NAMALWA (cell line): Measurements from ENCODE around the gene TNFRSF21.
"Not testable (repeated sequence)": the region's sequence is repeated elsewhere in the genome, so short reads cannot be mapped to it uniquely, and the experiment has no call there.

Experiments used
- DNase-seq: peaks from one replicate; pipeline ENCODE4 v3.0.0-alpha.2; 2015; ENCODE audit warnings: low spot score

The TNFRSF21 gene

GRCh38 chr6:47248446-47248845, 61.3 kb downstream of the TNFRSF21 start:
- peak; percentile 39 for DNase-seq

GRCh38 chr6:47247227-47247797, 62.4 kb downstream of the TNFRSF21 start:
- DNase-seq, result peak; percentile 92

- peak; percentile 56 for DNase-seq
Measured at GRCh38 chr6:47246551-47246950, 63.2 kb downstream of the TNFRSF21 start.

- DNase-seq, result peak; percentile 63
Measured at GRCh38 chr6:47245745-47246371, 63.8 kb downstream of the TNFRSF21 start.

GRCh38 chr6:47242483-47243386, 67.0 kb downstream of the TNFRSF21 start:
- peak; percentile 94 for DNase-seq

- no peak for DNase-seq
Measured at GRCh38 chr6:47241742-47242482, 67.8 kb downstream of the TNFRSF21 start.

GRCh38 chr6:47240277-47240890, 69.3 kb downstream of the TNFRSF21 start:
- DNase-seq, result no peak

GRCh38 chr6:47239546-47239945, 70.2 kb downstream of the TNFRSF21 start:
- no peak for DNase-seq

GRCh38 chr6:47238456-47238995, 71.2 kb downstream of the TNFRSF21 start:
- DNase-seq, result no peak

GRCh38 chr6:47237196-47237595, 72.5 kb downstream of the TNFRSF21 start:
- no peak for DNase-seq

- peak; percentile 50 for DNase-seq
Measured at GRCh38 chr6:47235964-47236760, 73.5 kb downstream of the TNFRSF21 start.

- DNase-seq, result no peak
Measured at GRCh38 chr6:47235421-47235820, 74.3 kb downstream of the TNFRSF21 start.

GRCh38 chr6:47234266-47234933, 75.3 kb downstream of the TNFRSF21 start:
- DNase-seq, result no peak

GRCh38 chr6:47231151-47231550, 78.6 kb downstream of the TNFRSF21 start:
- DNase-seq, result no peak

- no peak for DNase-seq
Measured at GRCh38 chr6:47230579-47230978, 79.1 kb downstream of the TNFRSF21 start.

GRCh38 chr6:47229255-47229654, 80.5 kb downstream of the TNFRSF21 start:
- no peak for DNase-seq

GRCh38 chr6:47228093-47228492, 81.6 kb downstream of the TNFRSF21 start:
- DNase-seq, result not testable (repeated sequence)

GRCh38 chr6:47223251-47223650, 86.5 kb downstream of the TNFRSF21 start:
- DNase-seq, result not testable (repeated sequence)

GRCh38 chr6:47221565-47221964, 88.1 kb downstream of the TNFRSF21 start:
- DNase-seq, result no peak

- DNase-seq, result no peak
Measured at GRCh38 chr6:47209632-47210031, 100.1 kb downstream of the TNFRSF21 start.
